CD14-positive monocyte (primary cell): Measurements from ENCODE around the gene SPTBN2. TPM values are rescaled to one million over a fixed set of nuclear protein-coding genes. Genes with fewer than 3 reads are reported as not detected.

Experiments used
- DNase-seq, 3 donors: peaks; one replicate each; pipeline ENCODE4 v3.0.0-alpha.2; 2011 to 2022
- H2AFZ ChIP-seq: 2 replicates; pipeline ENCODE4 v1.6.0; 2012; ENCODE audit warnings: mild to moderate bottlenecking, low read depth, low read length, inconsistent platforms; ENCODE audit not compliant: insufficient read depth, poor library complexity, severe bottlenecking
- H3K27ac ChIP-seq, 2 donors: 1 replicate in 1 of 2; 2 replicates in 1 of 2; pipeline ENCODE4 v1.5.1; 2012 to 2013; ENCODE audit warnings: low read length in 2 of 2, control low read depth in 1 of 2, inconsistent platforms in 1 of 2, low read depth in 1 of 2, mild to moderate bottlenecking in 1 of 2
- H3K27me3 ChIP-seq, 2 donors: one replicate each; pipeline versions ENCODE4 v1.6.0 to v1.6.1; 2011 to 2013; ENCODE audit warnings: low read length in 2 of 2; ENCODE audit not compliant: control insufficient read depth in 2 of 2, insufficient read depth in 2 of 2
- H3K36me3 ChIP-seq, 2 donors: replicated peaks in 1 of 2; 1 replicate in 1 of 2; 2 replicates in 1 of 2; pipeline versions ENCODE4 v1.5.1 to v1.6.1; 2012 to 2013; ENCODE audit warnings: low read length in 2 of 2, control low read depth in 1 of 2, inconsistent platforms in 1 of 2, mild to moderate bottlenecking in 1 of 2; ENCODE audit not compliant: insufficient read depth in 2 of 2, control insufficient read depth in 1 of 2
- H3K4me1 ChIP-seq, 2 donors: 1 replicate in 1 of 2; 2 replicates in 1 of 2; pipeline versions ENCODE4 v1.5.1 to v1.6.1; 2012 to 2013; ENCODE audit warnings: low read length in 2 of 2, control low read depth in 1 of 2, inconsistent platforms in 1 of 2, mild to moderate bottlenecking in 1 of 2, moderate library complexity in 1 of 2; ENCODE audit not compliant: insufficient read depth in 2 of 2, control insufficient read depth in 1 of 2
- H3K4me2 ChIP-seq: replicated peaks from 2 replicates; pipeline ENCODE3; 2012; ENCODE audit warnings: low read length, moderate library complexity, mild to moderate bottlenecking; ENCODE audit not compliant: poor library complexity, severe bottlenecking; ENCODE audit errors: extremely low read depth
- H3K4me3 ChIP-seq, 3 experiments: fragments of 200-600 bp in 1 of 3; sonication (generic) in 1 of 3; replicated peaks in 1 of 3; 1 replicate in 2 of 3; 2 replicates in 1 of 3; pipeline ENCODE4 v1.5.1; 2011 to 2013; ENCODE audit warnings: low read length in 3 of 3, mild to moderate bottlenecking in 3 of 3, control low read depth in 2 of 3, low read depth in 2 of 3, inconsistent platforms in 1 of 3, moderate library complexity in 1 of 3
- H3K79me2 ChIP-seq: 2 replicates; pipeline ENCODE4 v1.6.0; 2012; ENCODE audit warnings: mild to moderate bottlenecking, control low read depth, inconsistent platforms, low read length, moderate library complexity; ENCODE audit not compliant: insufficient read depth
- H3K9ac ChIP-seq: 2 replicates; pipeline ENCODE4 v1.6.0; 2017; ENCODE audit warnings: low read length, mild to moderate bottlenecking; ENCODE audit not compliant: insufficient read depth, poor library complexity, severe bottlenecking
- H3K9me3 ChIP-seq, 2 donors: replicated peaks in 1 of 2; 1 replicate in 1 of 2; 2 replicates in 1 of 2; pipeline versions ENCODE4 v1.5.1 to v1.6.1; 2012 to 2013; ENCODE audit warnings: low read length in 2 of 2, control low read depth in 1 of 2; ENCODE audit not compliant: control insufficient read depth in 1 of 2, insufficient read depth in 1 of 2
- H4K20me1 ChIP-seq: 2 replicates; pipeline ENCODE4 v1.6.0; 2012; ENCODE audit warnings: mild to moderate bottlenecking, low read length, control low read depth, moderate library complexity; ENCODE audit not compliant: insufficient read depth
- H3K27ac Mint-ChIP-seq, 7 donors: one replicate each; pipeline ENCODE4 v1.8.0; 2020; ENCODE audit warnings: mild to moderate bottlenecking in 7 of 7, mixed read lengths in 7 of 7, moderate library complexity in 6 of 7, inconsistent platforms in 2 of 7
- H3K27me3 Mint-ChIP-seq, 3 donors: one replicate each; pipeline ENCODE4 v1.8.0; 2021 to 2022; ENCODE audit warnings: low read depth in 3 of 3, mild to moderate bottlenecking in 3 of 3, mixed read lengths in 3 of 3, moderate library complexity in 3 of 3, inconsistent platforms in 1 of 3
- H3K36me3 Mint-ChIP-seq, 2 donors: one replicate each; pipeline ENCODE4 v1.8.0; 2020; ENCODE audit warnings: mixed read lengths in 2 of 2, inconsistent platforms in 1 of 2, mild to moderate bottlenecking in 1 of 2
- H3K4me1 Mint-ChIP-seq: one replicate; pipeline ENCODE4 v1.8.0; 2020; ENCODE audit warnings: mild to moderate bottlenecking, mixed read lengths
- H3K4me3 Mint-ChIP-seq, 2 donors: one replicate each; pipeline ENCODE4 v1.8.0; 2020; ENCODE audit warnings: mild to moderate bottlenecking in 2 of 2, mixed read lengths in 2 of 2, moderate library complexity in 1 of 2
- H3K9me3 Mint-ChIP-seq, 7 donors: one replicate each; pipeline ENCODE4 v1.8.0; 2020 to 2022; ENCODE audit warnings: mixed read lengths in 7 of 7, mild to moderate bottlenecking in 6 of 7, moderate library complexity in 6 of 7, inconsistent platforms in 2 of 7
- CTCF ChIP-seq: fragments of 200-600 bp; IDR thresholded peaks from one replicate; pipeline ENCODE4 v1.8.0; 2022; ENCODE audit warnings: antibody characterized with exemption, mild to moderate bottlenecking
- WGBS: methylation state at CpG from one replicate; pipeline ENCODE4 v1.1.5; 2013; ENCODE audit warnings: missing lambda C conversion rate; ENCODE audit not compliant: insufficient coverage; 5-methylcytosine and 5-hydroxymethylcytosine counted together
- intact Hi-C, 2 donors: fragments of 100-400 bp; cut with micrococcal nuclease; formaldehyde crosslinking; loops; one replicate each; pipeline versions ENCODE4 v1.15.0 to v1.15.1; 2023
- polyA plus RNA-seq, 3 donors: library from polyadenylated mRNA; depleted of rRNA in 1 of 3; unstranded in 2 of 3; stranded (reverse) in 1 of 3; fragments of 300-500 nt in 2 of 3; fragments of >200 nt in 1 of 3; fragmentation: Illumina TruSeq in 2 of 3; gene quantifications; 1 replicate in 2 of 3; 2 replicates in 1 of 3; pipeline ENCODE4 v1.2.3, GENCODE V29; 2012 to 2021

The SPTBN2 gene
- polyA plus RNA-seq, 3 donors = not detected

DNA sequence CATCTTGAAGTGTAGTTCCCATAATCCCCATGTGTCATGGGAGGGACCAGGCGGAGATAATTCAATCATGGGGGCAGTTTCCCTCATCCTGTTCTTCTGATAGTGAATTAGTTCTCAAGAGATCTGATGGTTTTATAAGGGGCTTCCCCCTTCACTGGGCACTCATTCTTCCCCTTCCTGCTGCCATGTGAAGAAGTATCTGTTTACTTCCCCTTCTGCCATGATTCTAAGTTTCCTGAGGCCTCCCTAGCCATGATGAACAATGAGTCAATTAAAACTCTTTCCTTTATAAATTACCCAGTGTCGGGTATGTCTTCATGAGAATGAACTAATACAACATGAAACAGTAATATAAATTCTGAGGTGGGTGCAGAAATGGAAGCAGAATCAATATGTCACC, 12.1 kb upstream of the SPTBN2 start:
- no CpG with 5 or more reads among the region's 2 CpGs for WGBS
- Histone ChIP-seq H3K9ac (no peak overlapping the region), H2AFZ (no peak overlapping the region), H3K4me3 (no peak overlapping the region), H4K20me1 (no peaks in the 10 kb centered on the region), H3K79me2 (no peaks in the 10 kb centered on the region), H3K4me2 (no peak overlapping the region), H3K36me3 (no peaks in the 10 kb centered on the region), H3K4me1 (peaks cover 14 to 18% of the 10 kb centered on the region in 2 donors), H3K27me3 (peaks cover 2 to 11% of the 10 kb centered on the region in 2 donors), H3K9me3 (peaks cover 18 to 21% of the 10 kb centered on the region in 2 donors), H3K27ac (no peak overlapping the region)
- Mint-ChIP-seq H3K27ac (no peak overlapping the region), H3K4me1 (peaks cover 10% of the 10 kb centered on the region), H3K27me3 (peaks cover 5 to 30% (median 16%) of the 10 kb centered on the region in 3 donors), H3K9me3 (peaks cover 11 to 31% (median 24%) of the 10 kb centered on the region in 7 donors), H3K36me3 (peaks cover 0 to 5% of the 10 kb centered on the region in 2 donors), H3K4me3 (peak overlapping the region in 1 of 2 donors; percentile 23)
- intact Hi-C loops = no loop called here
- TF ChIP-seq CTCF = no peak
- peak in 2 of 3 donors; percentile 9 to 52 for DNase-seq

DNA sequence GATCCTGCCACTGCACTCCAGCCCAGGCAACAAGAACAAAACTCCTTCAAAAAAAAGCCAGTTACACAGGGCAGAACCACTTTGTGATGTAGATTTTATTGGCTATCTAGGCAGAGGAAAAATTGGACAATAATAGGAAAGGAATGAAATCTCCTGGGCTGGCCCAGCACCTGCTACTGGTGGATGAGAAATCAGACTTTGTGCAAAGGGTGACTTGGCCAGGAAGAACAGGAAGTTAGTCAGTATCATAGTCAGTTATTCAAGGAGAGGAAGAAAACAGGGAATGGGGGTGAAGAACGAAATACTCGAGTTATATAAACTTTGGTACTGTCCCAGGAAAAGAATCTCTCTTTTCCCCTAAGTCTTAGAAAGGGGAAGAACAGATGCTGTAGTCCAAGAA, 11.0 kb upstream of the SPTBN2 start:
- Mint-ChIP-seq H3K36me3 (peaks cover 0 to 5% of the 10 kb centered on the region in 2 donors), H3K4me3 (no peak overlapping the region), H3K27me3 (peaks cover 5 to 24% (median 13%) of the 10 kb centered on the region in 3 donors), H3K9me3 (peaks cover 11 to 32% (median 24%) of the 10 kb centered on the region in 7 donors), H3K27ac (no peak overlapping the region), H3K4me1 (peaks cover 5% of the 10 kb centered on the region)
- Histone ChIP-seq H3K9me3 (peaks cover 18 to 21% of the 10 kb centered on the region in 2 donors), H3K36me3 (no peaks in the 10 kb centered on the region), H3K27me3 (peaks cover 2 to 8% of the 10 kb centered on the region in 2 donors), H3K4me3 (no peak overlapping the region), H2AFZ (no peak overlapping the region), H3K9ac (no peak overlapping the region), H4K20me1 (no peaks in the 10 kb centered on the region), H3K27ac (no peak overlapping the region), H3K79me2 (no peaks in the 10 kb centered on the region), H3K4me2 (no peak overlapping the region), H3K4me1 (peaks cover 8 to 12% of the 10 kb centered on the region in 2 donors)
- DNase-seq = no peak
- no peak for TF ChIP-seq CTCF
- no CpG with 5 or more reads among the region's 2 CpGs for WGBS
- intact Hi-C loops = no loop called here
